KBM-7 (cell line): Measurements from ENCODE around the gene LMO3.
"Not testable (repeated sequence)": the region's sequence is repeated elsewhere in the genome, so short reads cannot be mapped to it uniquely, and the experiment has no call there.

Experiments used
- DNase-seq: peaks from one replicate; pipeline ENCODE4 v3.0.0-alpha.2; 2015
- in situ Hi-C: fragments of 300-500 bp; cut with MboI; formaldehyde crosslinking; loops from 2 replicates; pipeline ENCODE4 v1.14.3; 2020; ENCODE audit warnings: low sequenced_read_pairs, low pct_unique_long_range_greater_than_20kb, mixed read lengths

LMO3 gene

GRCh38 chr12:16562435-16562834, 43.5 kb downstream of the LMO3 start:
- in situ Hi-C loops = no loop called here
- DNase-seq = no peak

GRCh38 chr12:16560273-16560672, 45.7 kb downstream of the LMO3 start:
- in situ Hi-C loops = no loop called here
- DNase-seq = no peak

DNA sequence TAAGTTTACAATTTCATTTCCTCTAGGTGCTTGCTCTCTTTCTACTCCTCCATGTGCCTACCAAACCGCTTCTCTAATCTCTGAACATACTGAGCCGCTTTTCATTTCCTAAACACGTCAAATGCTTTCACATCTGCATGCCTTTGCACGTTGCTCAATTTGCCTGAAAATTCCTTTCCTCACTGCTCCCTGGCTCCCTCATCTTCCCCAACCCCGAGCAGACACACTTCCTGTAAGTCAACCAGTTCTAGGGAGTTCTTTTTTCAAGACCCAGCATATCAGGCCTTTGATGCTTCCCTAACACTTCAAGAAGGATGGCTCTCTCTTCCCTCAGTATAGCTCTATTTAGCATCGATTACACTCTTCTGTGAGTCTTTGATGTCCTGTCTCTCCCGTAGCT, 50.3 kb downstream of the LMO3 start:
- DNase-seq = no peak
- in situ Hi-C loops = no loop called here

GRCh38 chr12:16553457-16553856, 52.5 kb downstream of the LMO3 start:
- in situ Hi-C loops = no loop called here
- DNase-seq = no peak

DNA sequence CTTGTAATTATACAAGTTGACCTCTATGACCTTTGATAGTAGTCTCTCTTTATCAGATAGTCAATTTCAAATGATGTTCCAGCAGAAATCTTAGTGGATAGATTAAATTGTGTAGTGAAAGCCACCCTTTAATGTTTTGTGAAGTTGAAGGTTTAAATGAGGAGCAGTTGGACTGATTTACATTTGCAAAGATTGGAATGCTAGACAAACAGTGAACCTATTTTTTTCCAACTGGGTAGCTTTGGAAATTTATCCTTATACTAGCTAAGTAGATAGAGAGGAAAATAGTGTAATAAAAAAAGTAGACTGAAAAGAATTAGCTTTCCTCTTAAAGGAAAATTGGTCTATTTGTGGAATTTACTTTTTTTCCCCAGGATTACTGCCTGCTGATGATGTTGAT, 53.7 kb downstream of the LMO3 start:
- DNase-seq = no peak
- in situ Hi-C loops = no loop called here

DNA sequence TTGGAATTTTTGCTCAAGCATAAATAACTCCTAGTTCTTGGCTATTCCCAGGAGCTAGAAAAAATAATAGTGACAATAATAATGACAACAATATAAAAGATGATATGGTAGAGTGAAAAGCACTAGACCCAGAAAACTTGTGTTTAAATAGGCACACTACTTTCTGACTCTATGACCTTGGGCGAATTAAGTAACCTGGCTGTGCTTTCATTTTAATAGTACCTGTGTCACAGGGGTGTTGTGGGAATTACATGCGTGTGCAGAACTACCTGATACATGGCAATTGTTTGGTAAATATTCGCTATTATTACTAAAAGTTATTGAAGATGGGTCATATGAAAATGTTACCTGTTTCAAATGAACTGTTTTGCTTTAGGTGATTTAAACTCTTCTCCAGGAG, 60.1 kb downstream of the LMO3 start:
- in situ Hi-C loops = no loop called here
- DNase-seq = no peak

DNA sequence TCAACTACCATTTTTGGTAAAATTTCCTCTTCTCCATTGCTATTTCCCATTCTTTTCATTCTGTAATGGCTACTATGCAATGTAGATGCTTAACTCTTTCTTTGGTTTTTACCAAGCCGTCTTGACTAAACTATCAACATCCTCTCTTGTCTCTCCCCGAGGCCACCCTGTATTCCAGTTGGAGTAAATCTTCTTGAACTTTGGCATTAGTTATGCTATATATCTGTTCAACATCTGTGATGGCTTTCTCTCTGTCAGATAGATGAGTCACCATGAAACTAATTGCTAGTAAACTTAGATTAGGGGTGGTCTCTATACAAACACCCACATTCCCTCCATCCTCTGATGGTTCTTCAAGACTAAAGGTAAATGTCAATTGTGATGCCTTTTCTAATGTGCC, 63.4 kb downstream of the LMO3 start:
- no peak for DNase-seq
- in situ Hi-C loops = no loop called here

DNA sequence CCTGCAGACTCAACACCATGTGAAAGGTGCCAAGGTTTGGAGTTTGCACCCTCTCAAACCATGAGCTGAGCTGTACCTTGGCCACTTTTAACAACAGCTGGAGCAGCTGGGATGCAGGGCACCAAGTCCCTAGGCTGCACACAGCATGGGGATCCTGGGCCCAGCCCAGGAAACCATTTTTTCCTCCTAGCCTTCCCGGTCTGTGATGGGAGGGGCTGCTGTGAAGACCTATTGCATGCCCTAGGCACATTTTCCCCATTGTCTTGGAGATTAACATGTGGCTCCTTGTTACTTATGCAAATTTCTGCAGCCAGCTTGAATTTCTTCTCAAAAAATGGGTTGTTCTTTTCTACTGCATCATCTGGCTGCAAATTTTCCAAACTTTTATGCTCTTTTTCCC, 68.3 kb downstream of the LMO3 start:
- in situ Hi-C loops = not testable (repeated sequence)

DNA sequence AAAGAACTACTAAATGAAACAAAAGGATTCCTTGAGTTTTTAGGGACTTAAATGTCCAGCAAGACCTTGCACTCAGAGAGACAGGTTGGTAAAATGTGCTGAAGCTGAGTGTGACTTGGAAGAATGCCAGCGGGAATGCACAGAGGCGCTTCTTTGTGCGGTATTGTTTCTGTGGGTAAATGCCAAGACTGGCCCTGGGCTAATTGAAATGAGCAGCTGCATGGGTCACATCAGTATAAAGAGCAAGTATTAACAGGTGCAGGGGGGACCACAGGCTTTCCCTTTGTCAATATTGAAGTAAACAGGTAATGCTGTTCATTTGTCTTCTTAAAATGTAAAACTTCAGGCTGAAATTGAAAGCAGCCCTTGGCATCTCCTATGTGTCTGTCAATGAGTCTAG, 74.3 kb downstream of the LMO3 start:
- DNase-seq = no peak
- in situ Hi-C loops = no loop called here

More for the DNA sequence above, 68.3 kb downstream of the LMO3 start:
- DNase-seq = not testable (repeated sequence)

GRCh38 chr12:16530268-16530850, 75.6 kb downstream of the LMO3 start:
- DNase-seq = no peak
- in situ Hi-C loops = no loop called here

DNA sequence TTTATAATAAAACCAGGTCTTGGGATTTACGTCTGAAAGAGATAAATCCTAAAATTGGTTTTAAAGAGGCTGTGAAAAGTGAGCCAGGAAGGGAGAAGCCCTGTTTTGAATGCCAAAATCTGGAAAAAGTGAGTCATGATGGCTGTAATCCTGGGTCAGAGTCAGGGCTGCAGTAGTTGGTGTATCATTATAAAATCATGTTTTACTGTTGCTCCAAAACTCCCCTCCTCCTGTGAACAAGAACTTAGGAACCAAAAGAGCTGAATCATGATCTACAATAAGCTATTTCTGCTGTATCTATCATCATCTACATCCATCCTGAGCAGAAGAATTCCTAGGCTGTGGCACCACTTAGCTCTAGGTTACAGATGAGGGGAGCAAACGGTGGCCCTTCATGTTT, 79.3 kb downstream of the LMO3 start:
- no peak for DNase-seq
- in situ Hi-C loops = no loop called here

- in situ Hi-C loops = no loop called here
- DNase-seq = no peak
These were observed 81.6 kb downstream of the LMO3 start for GRCh38 chr12:16524378-16524777.

- in situ Hi-C loops = no loop called here
- no peak for DNase-seq
These were observed 82.0 kb downstream of the LMO3 start for GRCh38 chr12:16523951-16524331.

- no peak for DNase-seq
- in situ Hi-C loops = no loop called here
These were observed 82.5 kb downstream of the LMO3 start for GRCh38 chr12:16523284-16523950.

- in situ Hi-C loops = no loop called here
- DNase-seq = peak; percentile 9
These were observed 85.6 kb downstream of the LMO3 start for GRCh38 chr12:16520328-16520727.

DNA sequence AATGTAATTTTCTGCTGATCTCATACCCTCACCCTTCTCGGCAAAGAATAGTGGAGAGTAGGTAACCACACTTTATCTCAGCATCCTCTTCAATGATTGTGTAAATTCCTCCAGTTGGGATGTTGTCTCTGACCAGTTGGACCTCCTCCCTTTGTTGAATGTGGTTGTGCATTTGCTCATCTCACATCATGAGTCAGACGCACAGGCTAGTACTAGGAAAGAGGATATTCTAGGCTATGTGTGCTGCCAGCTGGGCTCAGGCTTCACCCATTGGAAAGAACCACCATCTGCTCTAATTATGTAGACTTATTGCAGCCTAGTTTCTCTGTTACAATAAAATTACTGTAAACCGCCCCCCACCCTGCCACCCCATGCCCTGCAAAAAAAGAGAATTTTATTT, 90.3 kb downstream of the LMO3 start:
- no peak for DNase-seq
- in situ Hi-C loops = no loop called here

- DNase-seq = no peak
- in situ Hi-C loops = no loop called here
These were observed 92.7 kb downstream of the LMO3 start for GRCh38 chr12:16513231-16513630.

DNA sequence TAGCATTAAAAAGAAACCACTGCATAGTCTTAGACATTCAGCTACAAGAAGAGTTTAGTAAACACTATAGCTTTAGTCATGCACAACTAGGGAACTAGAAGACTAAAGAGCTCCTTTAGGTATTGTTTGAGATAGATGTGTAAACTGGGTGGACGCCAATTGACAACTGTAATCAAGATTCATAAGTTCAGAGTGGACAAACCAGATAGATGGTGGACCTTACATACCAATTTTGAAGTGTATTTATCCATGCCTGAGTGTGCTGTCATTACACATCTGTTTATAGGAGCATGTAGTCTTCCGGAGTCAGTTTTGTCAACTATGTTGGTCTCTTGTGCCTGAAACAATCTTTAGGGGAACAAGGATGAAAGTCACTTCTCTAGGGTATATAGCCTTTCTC, 96.6 kb downstream of the LMO3 start:
- in situ Hi-C loops = no loop called here
- DNase-seq = no peak

GRCh38 chr12:16506394-16506793, 99.6 kb downstream of the LMO3 start:
- no peak for DNase-seq

GRCh38 chr12:16504200-16504599, 101.8 kb downstream of the LMO3 start:
- in situ Hi-C loops = no loop called here
- no peak for DNase-seq

More at GRCh38 chr12:16506394-16506793, 99.6 kb downstream of the LMO3 start:
- in situ Hi-C loops = no loop called here

DNA sequence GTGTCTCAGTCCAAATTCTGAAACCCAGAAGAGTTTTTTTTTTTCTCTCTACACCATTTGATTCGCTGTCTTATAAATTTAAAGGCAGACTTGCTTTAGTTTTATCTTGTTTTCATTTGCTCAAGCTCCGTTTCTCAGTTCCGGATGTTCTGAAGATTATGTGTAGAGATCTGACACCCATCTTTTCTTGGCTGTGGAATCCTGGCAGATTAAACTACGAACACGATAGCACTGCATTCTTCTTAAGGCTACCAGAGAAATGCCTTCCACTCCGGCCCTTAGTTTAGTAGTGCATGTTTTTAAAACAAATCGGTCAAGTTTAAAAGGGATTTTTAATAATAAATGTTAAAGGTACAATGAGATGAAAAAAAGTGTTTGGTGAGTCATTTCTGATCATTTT, 106.4 kb downstream of the LMO3 start:
- no peak for DNase-seq
- in situ Hi-C loops = no loop called here
